ENCODE results near the gene ARID2.

- TF ChIP-seq CTCF (IDR thresholded peaks at IDR 0.05) (peak; percentile 66), EZH2 (IDR thresholded peaks at IDR 0.05; ENCODE audit: borderline replicate concordance, insufficient read depth, low read depth, low read length, poor library complexity, severe bottlenecking) (no peak)
Observed at GRCh38 chr12:45745861-45746277, 16.4 kb downstream of the ARID2 start.

All from B cell (primary cell).